Measurements from ENCODE around the gene ERMAP. TPM values are rescaled to one million over a fixed set of nuclear protein-coding genes. Genes with fewer than 3 reads are reported as not detected.
"Not testable (repeated sequence)": the region's sequence is repeated elsewhere in the genome, so short reads cannot be mapped to it uniquely, and the experiment has no call there.

Gene ERMAP
- total RNA-seq, 1 donor from 2014 or later = 22.8 TPM

- DNase-seq (ENCODE audit: low spot score) = not testable (repeated sequence)
Measured at GRCh38 chr1:42873108-42873507, 56.2 kb downstream of the ERMAP start.

GRCh38 chr1:42873670-42874069 lies 56.7 kb downstream of the ERMAP start:
- no peak for DNase-seq (ENCODE audit: low spot score)

- DNase-seq (ENCODE audit: low spot score) = no peak
Measured at GRCh38 chr1:42876009-42876408, 59.1 kb downstream of the ERMAP start.

GRCh38 chr1:42877380-42877779 lies 60.5 kb downstream of the ERMAP start:
- no peak for DNase-seq (ENCODE audit: low spot score)

- DNase-seq (ENCODE audit: low spot score) = no peak
Measured at GRCh38 chr1:42880384-42880783, 63.5 kb downstream of the ERMAP start.

GRCh38 chr1:42886046-42886739 lies 69.3 kb downstream of the ERMAP start:
- no peak for DNase-seq (ENCODE audit: low spot score)

GRCh38 chr1:42886800-42887199 lies 69.9 kb downstream of the ERMAP start:
- DNase-seq (ENCODE audit: low spot score) = no peak

GRCh38 chr1:42887366-42887765 lies 70.4 kb downstream of the ERMAP start:
- no peak for DNase-seq (ENCODE audit: low spot score)

- no peak for DNase-seq (ENCODE audit: low spot score)
Measured at GRCh38 chr1:42888013-42888633, 71.2 kb downstream of the ERMAP start.

- DNase-seq (ENCODE audit: low spot score) = no peak
Measured at GRCh38 chr1:42889264-42889663, 72.3 kb downstream of the ERMAP start.

GRCh38 chr1:42891465-42892138 lies 74.7 kb downstream of the ERMAP start:
- DNase-seq (ENCODE audit: low spot score) = no peak

Other genes with a start within 250 kb of the ERMAP start
- gene PPIH, start 158.7 kb upstream of the ERMAP start, total RNA-seq = 27.8 TPM
- 424 TPM for gene YBX1, start 134.7 kb upstream of the ERMAP start, total RNA-seq
- not detected for gene CLDN19, start 76.9 kb upstream of the ERMAP start, total RNA-seq
- 22.0 TPM for gene P3H1, start 50.1 kb upstream of the ERMAP start, total RNA-seq
- 8.1 TPM for gene C1orf50, start 49.9 kb upstream of the ERMAP start, total RNA-seq
- gene TMEM269, start 32.1 kb upstream of the ERMAP start, total RNA-seq = 0.18 TPM
- 18.8 TPM for gene SVBP, start 275 bp downstream of the ERMAP start, total RNA-seq
- gene ZNF691, start 29.5 kb downstream of the ERMAP start, total RNA-seq = 8.6 TPM
- 246 TPM for gene SLC2A1, start 141.7 kb downstream of the ERMAP start, total RNA-seq

All from ureter (tissue), 1 donor.